Activated T-cell treated with anti-CD3 and anti-CD28 coated beads, Interleukin-2, amount 50 U/mL, for 4 hours (primary cell): Measurements from ENCODE around the gene AKAP6. TPM values are rescaled to one million over a fixed set of nuclear protein-coding genes. Genes with fewer than 3 reads are reported as not detected.

Experiments
- total RNA-seq, 3 donors: library from RNA; stranded (reverse); gene quantifications; one replicate each; pipeline ENCODE4 v1.2.1, GENCODE V29; 2021

The AKAP6 gene
- total RNA-seq, 3 donors from 2014 or later = 0.76 to 1.7 (median 1.3) TPM

Other genes starting within 250 kb of the AKAP6 start
- not detected for gene RNU6-7, start 127.3 kb upstream of the AKAP6 start, total RNA-seq
- not detected for gene RNU6-8, start 126.0 kb upstream of the AKAP6 start, total RNA-seq